Thyroid gland (tissue), 4 donors: ENCODE data around the gene B4GALT5. TPM values are rescaled to one million over a fixed set of nuclear protein-coding genes. Genes with fewer than 3 reads are reported as not detected.
"Not testable (repeated sequence)": the region's sequence is repeated elsewhere in the genome, so short reads cannot be mapped to it uniquely, and the experiment has no call there.

ENCODE experiments used
- DNase-seq, 2 donors: peaks; one replicate each; pipeline ENCODE4 v3.0.0-alpha.2; 2019
- H3K27ac ChIP-seq, 3 donors: fragments of 200-600 bp; sonication (generic); 1 replicate in 2 of 3; 2 replicates in 1 of 3; pipeline ENCODE4 v1.5.1; 2016 to 2019; ENCODE audit warnings: mild to moderate bottlenecking in 1 of 3, moderate library complexity in 1 of 3
- H3K27me3 ChIP-seq: fragments of 200-600 bp; sonication (generic); one replicate; pipeline ENCODE4 v1.5.1; 2019
- H3K36me3 ChIP-seq, 2 donors: fragments of 200-600 bp; sonication (generic); one replicate each; pipeline ENCODE4 v1.5.1; 2016 to 2019
- H3K4me1 ChIP-seq, 2 donors: fragments of 200-600 bp; sonication (generic); one replicate each; pipeline ENCODE4 v1.5.1; 2017 to 2019
- H3K4me3 ChIP-seq, 3 donors: fragments of 200-600 bp; sonication (generic); replicated peaks in 1 of 3; 1 replicate in 2 of 3; 2 replicates in 1 of 3; pipeline ENCODE4 v1.5.1; 2016; ENCODE audit warnings: mild to moderate bottlenecking in 1 of 3
- H3K9me3 ChIP-seq: fragments of 200-600 bp; sonication (generic); one replicate; pipeline ENCODE4 v1.5.1; 2017
- CTCF ChIP-seq, 6 experiments: fragments of 200-600 bp in 3 of 6; fragments of 450-650 bp in 3 of 6; sonication (generic) in 3 of 6; IDR thresholded peaks; one replicate each; pipeline ENCODE4 v1.5.1; 2016 to 2019; ENCODE audit warnings: antibody characterized with exemption in 6 of 6, mild to moderate bottlenecking in 2 of 6, inconsistent platforms in 1 of 6, moderate library complexity in 1 of 6
- POLR2A ChIP-seq, 2 donors: fragments of 450-650 bp; IDR thresholded peaks; one replicate each; pipeline ENCODE4 v1.6.1; 2017; ENCODE audit warnings: antibody characterized with exemption in 2 of 2, mild to moderate bottlenecking in 2 of 2, moderate library complexity in 1 of 2
- WGBS, 2 donors: methylation state at CpG; one replicate each; pipeline ENCODE4 v1.1.5; 2017; 5-methylcytosine and 5-hydroxymethylcytosine counted together
- intact Hi-C: fragments of 100-400 bp; cut with DNase I; formaldehyde crosslinking; loops from one replicate; pipeline ENCODE4 v1.15.1; 2023
- total RNA-seq, 4 donors: library from RNA; depleted of rRNA; stranded (reverse); fragments of >200 nt; gene quantifications; one replicate each; pipeline ENCODE4 v1.2.3, GENCODE V29; 2016

The B4GALT5 gene
- total RNA-seq, 4 donors from 2014 or later = 11.5 to 22.2 (median 17.6) TPM

GRCh38 chr20:49671433-49671832 is 42.2 kb downstream of the B4GALT5 start:
- H3K9me3 ChIP-seq = no peaks in the 10 kb centered on the region
- no peak overlapping the region for H3K4me3 ChIP-seq
- DNase-seq = no peak
- intact Hi-C loops = no loop called here
- TF ChIP-seq POLR2A (IDR thresholded peaks at IDR 0.05) (no peak), CTCF (IDR thresholded peaks at IDR 0.05) (no peak)
- H3K36me3 ChIP-seq = no peaks in the 10 kb centered on the region
- H3K27ac ChIP-seq = no peak overlapping the region
- 0 to 66% methylated on average over 1 of the region's 1 CpG for WGBS, 2 donors
- no peaks in the 10 kb centered on the region for H3K27me3 ChIP-seq
- peaks cover 34 to 49% of the 10 kb centered on the region in 2 donors for H3K4me1 ChIP-seq

- WGBS, 2 donors = 66% methylated on average over 7 of the region's 7 CpGs
- H3K27ac ChIP-seq = no peak overlapping the region
- TF ChIP-seq POLR2A (IDR thresholded peaks at IDR 0.05) (no peak), CTCF (IDR thresholded peaks at IDR 0.05) (no peak)
- H3K4me1 ChIP-seq = peaks cover 20 to 36% of the 10 kb centered on the region in 2 donors
- no peak overlapping the region for H3K4me3 ChIP-seq
- no peaks in the 10 kb centered on the region for H3K9me3 ChIP-seq
- intact Hi-C loops = no loop called here
- no peaks in the 10 kb centered on the region for H3K36me3 ChIP-seq
- DNase-seq = no peak
- H3K27me3 ChIP-seq = no peaks in the 10 kb centered on the region
Observed at GRCh38 chr20:49669601-49670189, 44.0 kb downstream of the B4GALT5 start.

GRCh38 chr20:49668878-49669195 is 44.8 kb downstream of the B4GALT5 start:
- H3K27me3 ChIP-seq, H3K9me3 ChIP-seq, H3K27ac ChIP-seq, H3K36me3 ChIP-seq, intact Hi-C loops, DNase-seq, H3K4me3 ChIP-seq: not testable (repeated sequence)
- H3K4me1 ChIP-seq = peaks cover 16 to 30% of the 10 kb centered on the region in 2 donors
- 77 to 88% methylated on average over 2 of the region's 2 CpGs for WGBS, 2 donors

- 66 to 78% methylated on average over 12 of the region's 12 CpGs for WGBS, 2 donors
- intact Hi-C loops = no loop called here
- TF ChIP-seq POLR2A (IDR thresholded peaks at IDR 0.05) (no peak), CTCF (IDR thresholded peaks at IDR 0.05) (no peak)
- H3K27me3 ChIP-seq = no peaks in the 10 kb centered on the region
- peaks cover 16 to 30% of the 10 kb centered on the region in 2 donors for H3K4me1 ChIP-seq
- H3K9me3 ChIP-seq = no peaks in the 10 kb centered on the region
- DNase-seq = peak in 1 of 2 donors; percentile 16
- H3K27ac ChIP-seq = no peak overlapping the region
- H3K36me3 ChIP-seq = no peaks in the 10 kb centered on the region
- H3K4me3 ChIP-seq = no peak overlapping the region
Observed at GRCh38 chr20:49668181-49668877, 45.3 kb downstream of the B4GALT5 start.

- no peak for DNase-seq
- intact Hi-C loops = no loop called here
- WGBS, 2 donors = 32 to 45% methylated on average over 3 of the region's 3 CpGs
- TF ChIP-seq CTCF (IDR thresholded peaks at IDR 0.05) (no peak), POLR2A (IDR thresholded peaks at IDR 0.05) (no peak)
- H3K27ac ChIP-seq = no peak overlapping the region
- peaks cover 15 to 31% of the 10 kb centered on the region in 2 donors for H3K4me1 ChIP-seq
- H3K9me3 ChIP-seq = no peaks in the 10 kb centered on the region
- H3K4me3 ChIP-seq = no peak overlapping the region
- H3K36me3 ChIP-seq = no peaks in the 10 kb centered on the region
- H3K27me3 ChIP-seq = no peaks in the 10 kb centered on the region
Observed at GRCh38 chr20:49666911-49667310, 46.8 kb downstream of the B4GALT5 start.
